ENCODE measurements around the gene VSTM2B. TPM values are rescaled to one million over a fixed set of nuclear protein-coding genes. Genes with fewer than 3 reads are reported as not detected.
"Not testable (repeated sequence)": the region's sequence is repeated elsewhere in the genome, so short reads cannot be mapped to it uniquely, and the experiment has no call there.

The VSTM2B gene
- total RNA-seq, 1 donor from 2014 or later = not detected

DNA sequence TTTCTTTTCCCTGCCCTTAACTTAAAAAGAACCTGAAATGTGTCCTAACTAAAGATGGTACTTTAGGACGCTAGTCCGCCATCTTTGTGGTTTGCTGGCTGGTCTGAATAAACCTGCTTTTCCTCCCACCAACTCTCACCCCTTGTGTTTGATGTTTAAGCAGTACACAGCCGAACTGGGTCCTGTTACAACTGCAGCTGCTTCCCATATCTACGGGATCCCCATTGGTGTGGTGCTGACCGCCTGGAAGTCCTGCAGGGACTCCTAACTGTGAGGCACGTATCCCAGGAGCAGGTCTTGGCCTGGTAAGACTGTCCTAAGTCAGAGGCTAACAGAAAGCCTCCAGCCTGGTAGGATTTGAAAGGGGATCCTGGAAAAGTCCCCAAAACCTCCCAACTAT is 40.9 kb upstream of the VSTM2B start:
- Mint-ChIP-seq H3K4me1 (ENCODE audit: low read depth) (no peaks in the 10 kb centered on the region), H3K27ac (ENCODE audit: unreplicated experiment) (no peak overlapping the region), H3K27me3 (ENCODE audit: low read depth) (peaks cover 1% of the 10 kb centered on the region), H3K36me3 (ENCODE audit: low read depth) (no peaks in the 10 kb centered on the region), H3K9me3 (ENCODE audit: low read depth) (peaks cover 33% of the 10 kb centered on the region), H3K4me3 (ENCODE audit: unreplicated experiment) (no peak overlapping the region)
- TF ChIP-seq, protein P1, sequence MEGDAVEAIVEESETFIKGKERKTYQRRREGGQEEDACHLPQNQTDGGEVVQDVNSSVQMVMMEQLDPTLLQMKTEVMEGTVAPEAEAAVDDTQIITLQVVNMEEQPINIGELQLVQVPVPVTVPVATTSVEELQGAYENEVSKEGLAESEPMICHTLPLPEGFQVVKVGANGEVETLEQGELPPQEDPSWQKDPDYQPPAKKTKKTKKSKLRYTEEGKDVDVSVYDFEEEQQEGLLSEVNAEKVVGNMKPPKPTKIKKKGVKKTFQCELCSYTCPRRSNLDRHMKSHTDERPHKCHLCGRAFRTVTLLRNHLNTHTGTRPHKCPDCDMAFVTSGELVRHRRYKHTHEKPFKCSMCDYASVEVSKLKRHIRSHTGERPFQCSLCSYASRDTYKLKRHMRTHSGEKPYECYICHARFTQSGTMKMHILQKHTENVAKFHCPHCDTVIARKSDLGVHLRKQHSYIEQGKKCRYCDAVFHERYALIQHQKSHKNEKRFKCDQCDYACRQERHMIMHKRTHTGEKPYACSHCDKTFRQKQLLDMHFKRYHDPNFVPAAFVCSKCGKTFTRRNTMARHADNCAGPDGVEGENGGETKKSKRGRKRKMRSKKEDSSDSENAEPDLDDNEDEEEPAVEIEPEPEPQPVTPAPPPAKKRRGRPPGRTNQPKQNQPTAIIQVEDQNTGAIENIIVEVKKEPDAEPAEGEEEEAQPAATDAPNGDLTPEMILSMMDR (IDR thresholded peaks at IDR 0.05) = no peak
- no peak for DNase-seq (ENCODE audit: low spot score)

- H3K27ac Mint-ChIP-seq (ENCODE audit: unreplicated experiment) = no peak overlapping the region
- peaks cover 29% of the 10 kb centered on the region for H3K9me3 Mint-ChIP-seq (ENCODE audit: low read depth)
- H3K36me3 Mint-ChIP-seq (ENCODE audit: low read depth) = no peaks in the 10 kb centered on the region
- TF ChIP-seq, protein P1 (IDR thresholded peaks at IDR 0.05) = no peak
- peaks cover 1% of the 10 kb centered on the region for H3K27me3 Mint-ChIP-seq (ENCODE audit: low read depth)
- no peak overlapping the region for H3K4me3 Mint-ChIP-seq (ENCODE audit: unreplicated experiment)
- H3K4me1 Mint-ChIP-seq (ENCODE audit: low read depth) = no peaks in the 10 kb centered on the region
- peak; percentile 58 for DNase-seq (ENCODE audit: low spot score)
Measured at GRCh38 chr19:29485293-29485692, 40.5 kb upstream of the VSTM2B start.

- not testable (repeated sequence) for DNase-seq (ENCODE audit: low spot score); H3K4me1 Mint-ChIP-seq (ENCODE audit: low read depth); H3K27me3 Mint-ChIP-seq (ENCODE audit: low read depth); H3K36me3 Mint-ChIP-seq (ENCODE audit: low read depth); H3K27ac Mint-ChIP-seq (ENCODE audit: unreplicated experiment); H3K4me3 Mint-ChIP-seq (ENCODE audit: unreplicated experiment)
- peaks cover 15% of the 10 kb centered on the region for H3K9me3 Mint-ChIP-seq (ENCODE audit: low read depth)
Measured at GRCh38 chr19:29486961-29487360, 38.8 kb upstream of the VSTM2B start.

DNA sequence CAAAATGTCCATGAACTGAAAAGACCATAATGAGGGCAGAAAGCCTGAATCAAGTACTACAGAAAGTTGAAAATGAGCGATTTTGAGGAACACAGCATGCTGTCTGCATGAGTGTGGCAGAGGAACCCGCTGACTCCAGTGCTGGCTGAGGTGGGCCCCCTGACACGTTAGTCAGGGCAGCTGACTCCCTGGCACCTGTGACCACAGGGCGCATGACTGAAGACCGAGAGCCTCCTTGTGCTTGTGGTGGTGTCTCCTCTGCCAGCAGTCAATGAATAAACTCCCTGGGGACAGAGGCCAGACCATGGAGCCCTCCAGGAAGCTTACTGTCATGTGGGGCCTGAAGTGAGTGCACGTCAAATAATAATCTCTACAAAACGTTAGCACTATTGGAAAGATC is 38.4 kb upstream of the VSTM2B start:
- H3K36me3 Mint-ChIP-seq (ENCODE audit: low read depth) = no peaks in the 10 kb centered on the region
- no peaks in the 10 kb centered on the region for H3K4me1 Mint-ChIP-seq (ENCODE audit: low read depth)
- H3K27ac Mint-ChIP-seq (ENCODE audit: unreplicated experiment) = no peak overlapping the region
- H3K9me3 Mint-ChIP-seq (ENCODE audit: low read depth) = peaks cover 10% of the 10 kb centered on the region
- H3K4me3 Mint-ChIP-seq (ENCODE audit: unreplicated experiment) = no peak overlapping the region
- peak; percentile 54 for DNase-seq (ENCODE audit: low spot score)
- H3K27me3 Mint-ChIP-seq (ENCODE audit: low read depth) = peaks cover 3% of the 10 kb centered on the region
- TF ChIP-seq, protein P1 (IDR thresholded peaks at IDR 0.05) = no peak

DNA sequence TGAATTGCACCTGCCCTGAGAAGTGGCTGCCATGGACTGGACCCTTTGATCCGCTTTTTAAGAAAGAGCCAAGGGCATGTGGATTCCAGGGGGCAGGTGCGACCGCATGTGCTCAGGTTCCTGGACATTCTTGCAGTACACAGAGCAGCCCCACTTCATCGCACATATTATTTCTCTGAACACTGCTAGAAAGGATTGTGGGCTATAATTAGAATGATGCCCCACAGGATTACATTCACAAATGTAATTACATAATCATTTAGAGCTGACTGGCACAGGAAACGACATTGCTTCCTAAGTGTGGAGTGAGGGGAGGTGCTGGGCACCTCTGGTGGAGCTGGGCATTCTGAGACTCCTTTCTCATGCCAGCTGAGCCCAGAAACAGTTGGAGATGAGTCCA is 37.5 kb upstream of the VSTM2B start:
- no peak overlapping the region for H3K4me3 Mint-ChIP-seq (ENCODE audit: unreplicated experiment)
- H3K36me3 Mint-ChIP-seq (ENCODE audit: low read depth) = no peaks in the 10 kb centered on the region
- no peaks in the 10 kb centered on the region for H3K4me1 Mint-ChIP-seq (ENCODE audit: low read depth)
- DNase-seq (ENCODE audit: low spot score) = no peak
- peaks cover 8% of the 10 kb centered on the region for H3K9me3 Mint-ChIP-seq (ENCODE audit: low read depth)
- H3K27me3 Mint-ChIP-seq (ENCODE audit: low read depth) = peaks cover 10% of the 10 kb centered on the region
- TF ChIP-seq, protein P1 (IDR thresholded peaks at IDR 0.05) = no peak
- H3K27ac Mint-ChIP-seq (ENCODE audit: unreplicated experiment) = no peak overlapping the region

DNA sequence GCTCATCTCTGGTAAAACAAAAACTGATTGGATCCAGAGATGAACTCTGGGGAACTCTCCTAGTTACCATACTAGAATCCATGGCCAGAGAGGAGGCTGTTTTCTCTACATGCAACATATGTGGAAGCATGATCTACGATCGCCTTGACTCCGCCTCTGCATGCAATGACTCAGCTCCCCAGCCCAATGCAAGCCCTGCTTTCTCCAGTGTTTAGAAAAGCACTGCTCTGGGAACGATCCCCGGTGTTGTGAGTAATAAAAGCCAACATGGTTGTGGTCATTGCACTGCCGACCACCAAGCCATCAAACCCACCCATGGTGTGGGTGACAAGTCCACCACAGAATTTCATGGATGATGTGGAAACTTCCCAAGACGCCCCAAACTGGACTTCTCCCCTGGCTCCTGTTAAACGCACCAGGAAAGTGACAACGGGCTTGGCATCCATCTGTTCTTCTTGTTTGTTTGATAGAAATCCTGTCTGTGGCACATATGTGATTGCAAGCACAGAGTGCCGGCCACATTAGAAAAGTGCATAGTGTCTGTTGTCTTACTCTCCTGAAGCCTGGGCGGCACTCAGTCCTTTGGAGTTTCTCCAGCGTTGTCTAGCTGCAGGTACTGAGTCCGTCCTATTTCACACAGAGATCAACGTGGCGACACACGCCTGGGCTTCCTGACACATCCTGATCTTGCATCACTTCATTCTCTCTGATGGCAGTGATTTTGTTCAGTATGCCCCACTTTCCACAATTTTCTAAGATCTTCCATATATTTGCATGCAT is 36.4 kb upstream of the VSTM2B start:
- no peaks in the 10 kb centered on the region for H3K4me1 Mint-ChIP-seq (ENCODE audit: low read depth)
- no peak overlapping the region for H3K27ac Mint-ChIP-seq (ENCODE audit: unreplicated experiment)
- H3K4me3 Mint-ChIP-seq (ENCODE audit: unreplicated experiment) = no peak overlapping the region
- TF ChIP-seq, protein P1 (IDR thresholded peaks at IDR 0.05) = no peak
- peak; percentile 59 for DNase-seq (ENCODE audit: low spot score)
- peaks cover 8% of the 10 kb centered on the region for H3K9me3 Mint-ChIP-seq (ENCODE audit: low read depth)
- H3K27me3 Mint-ChIP-seq (ENCODE audit: low read depth) = peaks cover 13% of the 10 kb centered on the region
- no peaks in the 10 kb centered on the region for H3K36me3 Mint-ChIP-seq (ENCODE audit: low read depth)

Measured in chondrocyte (in vitro differentiated cells).